Middle frontal gyrus (tissue), 1 donor: ENCODE data around the gene GNAL.

ENCODE experiments used
- DNase-seq: peaks from one replicate; pipeline ENCODE4 v3.0.0-alpha.2; 2015; ENCODE audit warnings: low spot score; ENCODE audit errors: extremely low spot score

GNAL gene

GRCh38 chr18:11761553-11761952, 72.5 kb downstream of the GNAL start:
- DNase-seq: no peak

- DNase-seq: no peak
These were observed 73.4 kb downstream of the GNAL start for GRCh38 chr18:11762429-11762828.

DNA sequence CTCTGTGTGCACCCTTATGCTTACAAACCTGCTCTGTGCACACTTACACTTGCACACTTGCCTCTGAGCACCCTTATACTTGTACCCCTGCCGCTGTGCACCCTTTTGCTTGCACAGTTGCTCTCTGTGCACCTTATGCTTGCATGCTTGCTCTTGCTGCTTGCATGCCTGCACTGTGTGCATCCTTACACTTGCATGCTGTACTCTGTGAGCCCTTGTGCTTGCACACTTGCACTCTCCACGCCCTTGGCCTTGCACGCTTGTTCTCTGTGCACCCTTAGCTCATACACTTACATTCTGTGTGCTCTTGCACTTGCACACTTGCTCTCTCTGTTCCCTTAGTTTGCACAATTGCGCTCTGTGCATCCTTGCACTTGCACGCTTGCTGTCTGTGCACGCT, 78.3 kb downstream of the GNAL start:
- no peak for DNase-seq

GRCh38 chr18:11767935-11768334, 78.9 kb downstream of the GNAL start:
- no peak for DNase-seq

- DNase-seq: no peak
These were observed 86.5 kb downstream of the GNAL start for GRCh38 chr18:11775436-11776174.

DNA sequence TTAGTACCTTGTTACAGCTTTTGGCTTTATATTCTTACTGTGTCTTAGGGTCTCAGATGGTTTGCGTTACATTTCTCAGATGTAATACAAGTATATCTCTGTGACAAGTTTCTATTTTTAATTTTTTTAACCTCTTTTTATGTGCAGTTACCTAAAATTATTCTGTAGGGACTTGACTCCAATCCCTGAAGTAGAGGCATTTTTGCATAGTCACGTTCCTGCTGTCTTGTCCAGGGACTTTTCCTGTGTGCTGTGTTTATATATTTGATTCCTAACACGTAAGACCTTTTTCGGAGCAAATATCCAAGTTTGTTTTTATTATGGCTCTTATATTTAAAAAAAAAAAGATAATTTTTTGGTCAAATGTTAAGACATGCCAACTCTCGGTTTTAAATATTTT, 91.0 kb downstream of the GNAL start:
- DNase-seq: no peak

DNA sequence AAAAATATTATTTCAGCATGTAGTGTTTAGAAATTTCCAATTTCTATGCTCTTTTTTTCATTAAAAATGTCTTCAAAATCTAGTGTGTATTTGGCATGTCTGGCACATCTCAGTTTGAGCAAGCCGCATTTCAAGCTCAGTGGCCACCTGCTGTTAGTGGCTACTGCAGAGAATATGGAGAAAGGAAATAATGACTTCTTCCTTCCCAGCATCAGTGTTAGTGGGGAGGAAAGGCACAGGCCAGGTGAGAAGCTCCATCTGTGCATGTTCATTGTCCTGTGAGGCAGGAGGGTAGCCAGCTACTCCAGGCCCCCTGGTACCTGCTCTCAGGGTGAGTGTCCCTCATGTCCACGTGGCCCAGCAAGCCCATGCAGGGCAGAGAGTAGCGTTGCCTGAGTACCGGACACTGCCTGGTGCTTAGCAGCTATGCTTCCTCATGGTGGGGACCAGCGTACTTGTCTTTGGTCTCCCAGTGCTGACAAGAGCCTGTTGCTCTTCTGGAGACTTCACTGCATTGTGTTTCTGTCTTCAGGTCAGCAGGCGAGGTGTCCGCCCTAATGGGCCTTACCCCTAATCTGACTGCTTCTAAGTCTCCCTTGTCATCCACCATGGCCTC, 94.8 kb downstream of the GNAL start:
- DNase-seq: no peak

DNA sequence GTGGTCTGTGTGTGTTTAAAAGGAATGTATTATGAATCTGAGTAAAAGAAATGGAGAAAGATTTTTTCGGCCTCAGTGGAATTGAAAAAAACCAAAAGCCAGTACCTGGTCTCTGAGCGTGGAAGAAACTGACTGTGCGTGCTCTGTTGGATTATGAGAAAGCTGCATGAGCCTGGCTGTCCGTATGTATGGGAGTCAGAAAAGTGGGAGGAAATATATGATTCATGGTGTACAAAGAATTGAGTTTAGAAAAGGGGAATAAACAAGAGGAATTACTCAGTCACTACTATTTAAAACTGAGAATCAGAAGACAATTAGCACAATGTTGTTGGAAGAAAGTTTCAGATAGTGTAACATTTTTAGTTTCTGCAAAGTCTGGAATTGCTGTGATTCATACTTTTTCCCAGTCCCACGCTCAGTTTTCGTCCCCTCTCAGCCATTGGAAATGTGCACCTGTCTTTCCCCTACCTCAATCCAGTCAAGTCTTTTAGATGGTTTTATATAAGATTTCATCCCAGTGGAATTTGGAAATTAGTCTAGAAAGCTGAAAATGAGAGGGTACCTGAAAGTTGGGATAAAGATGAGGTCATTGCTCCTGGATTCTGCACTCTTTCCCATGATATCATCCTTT, 95.7 kb downstream of the GNAL start:
- no peak for DNase-seq

GRCh38 chr18:11785444-11786055, 96.5 kb downstream of the GNAL start:
- no peak for DNase-seq

DNA sequence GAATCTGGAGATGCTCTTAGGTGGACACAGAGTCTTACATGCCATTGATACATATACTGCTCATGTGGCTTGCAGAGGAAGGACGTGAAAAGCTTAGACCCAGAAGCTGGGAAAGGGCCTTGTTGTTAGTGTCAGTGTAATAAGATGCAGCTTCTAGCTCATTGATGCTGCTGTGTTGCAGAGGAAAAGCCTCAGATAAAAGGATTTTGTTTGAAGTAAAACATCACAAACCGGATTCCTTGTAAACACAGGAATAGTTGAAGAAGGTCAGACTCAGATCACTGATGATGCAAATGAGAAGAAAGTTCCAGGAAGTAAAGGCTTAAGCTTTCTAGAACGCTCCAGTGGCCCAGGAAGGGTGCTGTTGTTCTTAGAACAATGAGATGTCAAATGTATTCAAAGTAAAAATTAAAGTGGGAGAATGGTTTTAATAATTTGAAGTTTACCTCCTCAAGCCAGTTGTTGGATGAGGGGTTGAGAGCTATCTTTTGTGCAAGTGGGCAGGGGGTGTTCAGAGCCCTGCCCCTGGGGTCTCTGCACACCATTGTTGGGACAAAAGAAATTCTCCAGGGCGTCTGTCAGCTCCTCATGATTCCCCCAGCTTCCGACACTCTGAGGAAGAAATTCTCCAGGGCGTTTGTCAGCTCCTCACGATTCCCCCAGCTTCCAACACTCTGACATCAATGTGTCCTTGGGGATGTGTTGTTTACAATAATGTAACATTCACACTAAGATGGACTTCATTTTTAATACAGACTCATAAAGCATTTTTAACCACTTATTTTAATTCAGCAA, 100.8 kb downstream of the GNAL start:
- no peak for DNase-seq

- DNase-seq: no peak
These were observed 102.1 kb downstream of the GNAL start for GRCh38 chr18:11791131-11791530.

DNA sequence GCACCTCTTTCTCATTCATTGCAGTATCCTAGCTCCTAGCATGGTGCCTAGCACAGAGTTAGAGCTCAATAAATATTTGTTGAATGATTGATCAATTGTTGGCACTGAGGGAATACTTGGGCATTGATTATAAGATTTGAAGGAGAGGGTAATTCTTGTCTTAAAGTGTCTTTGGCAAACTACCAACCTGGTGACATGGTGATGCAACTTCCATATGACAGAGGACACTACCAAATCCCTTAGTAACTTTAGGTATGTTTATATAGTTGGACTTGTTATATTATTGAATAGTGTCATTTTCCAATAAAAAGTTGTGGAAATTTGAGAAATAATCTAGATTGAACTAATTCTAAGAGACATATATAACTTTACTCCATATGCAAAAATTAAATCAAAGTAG, 103.6 kb downstream of the GNAL start:
- DNase-seq: no peak

DNA sequence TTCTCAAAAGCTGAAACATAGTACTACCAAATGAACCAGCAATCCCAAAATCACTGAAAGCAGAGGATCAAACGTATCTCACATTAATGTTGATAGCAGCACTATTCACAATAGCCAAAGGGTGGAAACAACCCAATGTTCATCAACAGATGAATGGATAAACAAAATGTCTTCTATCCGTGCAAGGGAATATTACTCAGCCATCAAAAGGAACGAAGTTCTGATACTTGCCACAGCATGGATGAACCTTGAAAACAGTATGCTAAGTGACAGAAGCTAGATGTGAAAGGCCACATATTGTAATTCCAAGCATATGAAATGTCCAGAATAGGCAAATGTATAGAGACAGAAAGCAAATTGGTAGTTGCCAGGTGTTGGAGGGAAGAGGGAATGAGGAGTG, 105.1 kb downstream of the GNAL start:
- no peak for DNase-seq

- DNase-seq: no peak
These were observed 106.9 kb downstream of the GNAL start for GRCh38 chr18:11795916-11796315.

GRCh38 chr18:11798271-11798670, 109.2 kb downstream of the GNAL start:
- no peak for DNase-seq

DNA sequence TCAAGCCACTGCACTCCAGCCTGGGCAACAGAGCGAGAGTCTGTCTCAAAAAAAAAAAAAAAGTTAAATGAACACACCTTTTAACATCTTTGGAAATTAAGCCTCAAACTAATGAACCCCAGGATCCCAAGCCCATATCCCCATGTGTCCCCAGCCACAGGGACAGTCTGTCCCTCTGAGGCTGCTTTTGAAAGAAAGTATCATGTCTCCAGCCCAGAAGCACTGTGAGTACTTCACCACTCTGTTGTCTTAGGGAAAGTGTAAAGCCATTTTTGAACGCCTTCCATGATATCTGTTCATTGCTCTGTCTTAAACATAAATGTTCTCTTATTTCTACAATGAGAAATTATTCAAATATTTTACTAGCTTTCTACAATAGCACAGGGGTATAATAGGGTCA, 110.0 kb downstream of the GNAL start:
- DNase-seq: no peak

DNA sequence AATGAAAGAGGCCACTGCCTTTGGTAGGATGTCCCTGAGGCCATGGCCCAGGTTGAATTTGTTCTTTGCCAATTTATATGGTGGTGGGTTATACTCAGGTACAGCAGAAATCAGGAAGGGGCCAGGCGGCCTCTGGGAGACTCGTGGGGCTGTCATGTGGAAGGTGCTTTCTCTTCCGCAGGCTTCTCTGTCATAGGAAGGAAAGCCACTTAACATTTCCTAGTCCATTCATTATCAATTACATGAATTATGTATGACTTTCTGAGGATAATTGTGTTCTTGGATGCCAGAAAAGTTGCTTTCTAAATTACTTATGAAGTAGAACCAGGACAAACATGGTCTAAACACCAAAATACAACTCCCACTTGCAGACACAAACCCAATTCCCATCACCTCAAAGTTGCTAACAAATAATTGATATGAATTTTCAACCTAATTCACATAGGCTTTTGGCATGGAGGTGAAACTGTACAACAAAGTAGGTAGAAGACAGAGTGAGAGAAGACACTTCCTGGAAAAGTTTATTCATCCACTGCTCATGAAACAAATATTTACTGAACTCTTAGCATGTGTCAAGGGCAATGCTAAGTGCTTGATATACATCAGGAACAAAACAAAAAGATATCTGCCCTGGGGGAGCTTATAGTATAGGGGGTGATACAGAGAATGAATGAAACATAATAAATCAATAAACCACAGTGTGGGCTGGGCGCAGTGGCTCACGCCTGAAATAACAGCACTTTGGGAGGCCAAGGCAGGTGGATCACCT, 111.7 kb downstream of the GNAL start:
- DNase-seq: no peak

GRCh38 chr18:11801573-11801972, 112.5 kb downstream of the GNAL start:
- no peak for DNase-seq

- DNase-seq: no peak
These were observed 113.1 kb downstream of the GNAL start for GRCh38 chr18:11802158-11802557.

DNA sequence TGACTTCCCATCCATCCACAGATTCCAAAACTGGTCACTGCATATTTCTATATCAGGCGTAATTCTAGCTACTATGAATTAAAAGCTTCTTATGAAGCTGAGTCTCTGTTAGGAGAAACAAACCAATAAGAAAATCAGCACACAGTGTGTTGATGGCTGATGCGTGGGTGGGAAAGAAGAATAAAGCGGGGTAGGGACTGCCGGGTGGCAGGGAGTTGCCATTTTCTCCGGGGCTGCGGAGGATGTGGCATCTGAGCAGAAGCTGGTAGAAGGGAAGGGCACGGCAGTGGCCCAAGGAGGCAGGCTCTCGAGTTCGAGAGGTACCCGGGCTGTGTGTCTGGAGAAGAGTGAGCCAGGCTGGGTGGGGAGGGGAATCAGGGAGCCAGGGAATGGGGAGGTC, 113.5 kb downstream of the GNAL start:
- no peak for DNase-seq

- no peak for DNase-seq
These were observed 118.2 kb downstream of the GNAL start for GRCh38 chr18:11807233-11807632.
